WERI-Rb-1 (cell line): ENCODE results near the gene RYR2.
A peak's percentile ranks its signal among the peaks of the same experiment; 100 is the strongest.

ENCODE experiments used
- DNase-seq: peaks from one replicate; pipeline ENCODE4 v3.0.0-alpha.2; 2020
- H3K27ac ChIP-seq: fragments of 250-450 bp; sonication (Bioruptor Pico); 2 replicates; pipeline ENCODE4 v1.5.1; 2020; ENCODE audit warnings: mild to moderate bottlenecking, moderate library complexity
- H3K27me3 ChIP-seq: fragments of 250-450 bp; sonication (Bioruptor Pico); 2 replicates; pipeline ENCODE4 v1.5.1; 2021; ENCODE audit warnings: mild to moderate bottlenecking, low read depth, moderate library complexity; ENCODE audit not compliant: insufficient read depth, severe bottlenecking
- H3K36me3 ChIP-seq: fragments of 250-450 bp; sonication (Bioruptor Pico); 2 replicates; pipeline ENCODE4 v1.5.1; 2020; ENCODE audit warnings: mild to moderate bottlenecking, moderate library complexity
- H3K4me3 ChIP-seq: 2 replicates; pipeline ENCODE4 v1.5.1; 2011; ENCODE audit warnings: low read depth, mild to moderate bottlenecking, control low read depth, low read length
- H3K9me3 ChIP-seq: fragments of 250-450 bp; sonication (Bioruptor Pico); 2 replicates; pipeline ENCODE4 v1.5.1; 2021; ENCODE audit warnings: mild to moderate bottlenecking, moderate library complexity; ENCODE audit not compliant: severe bottlenecking
- TF ChIP-seq, protein P1 (sequence below): IDR thresholded peaks from 2 replicates; pipeline ENCODE4 v1.5.1; 2011; ENCODE audit warnings: low read depth, mild to moderate bottlenecking, control low read depth, inconsistent platforms, low read length

The RYR2 gene

DNA sequence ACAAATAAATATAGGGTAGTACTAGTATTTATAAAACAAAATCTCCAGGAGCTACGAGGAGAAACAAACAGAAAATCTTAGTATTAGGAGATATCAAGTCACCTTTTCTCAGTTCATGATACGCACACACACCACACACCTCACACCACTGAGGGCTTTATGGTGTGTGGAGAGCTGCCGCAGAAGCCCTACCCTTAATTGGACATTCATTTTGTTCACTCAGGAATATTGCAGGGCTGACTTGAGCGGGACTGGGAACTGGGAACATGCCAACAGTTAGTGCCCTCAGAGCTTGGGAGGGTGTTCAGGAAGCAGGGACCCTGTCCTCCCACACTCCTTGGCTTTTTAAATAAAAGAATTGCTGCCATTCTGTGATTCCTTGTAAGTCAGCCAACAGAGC, 386.8 kb downstream of the RYR2 start:
- H3K27me3 ChIP-seq, result no peaks in the 10 kb centered on the region
- TF ChIP-seq, protein P1, sequence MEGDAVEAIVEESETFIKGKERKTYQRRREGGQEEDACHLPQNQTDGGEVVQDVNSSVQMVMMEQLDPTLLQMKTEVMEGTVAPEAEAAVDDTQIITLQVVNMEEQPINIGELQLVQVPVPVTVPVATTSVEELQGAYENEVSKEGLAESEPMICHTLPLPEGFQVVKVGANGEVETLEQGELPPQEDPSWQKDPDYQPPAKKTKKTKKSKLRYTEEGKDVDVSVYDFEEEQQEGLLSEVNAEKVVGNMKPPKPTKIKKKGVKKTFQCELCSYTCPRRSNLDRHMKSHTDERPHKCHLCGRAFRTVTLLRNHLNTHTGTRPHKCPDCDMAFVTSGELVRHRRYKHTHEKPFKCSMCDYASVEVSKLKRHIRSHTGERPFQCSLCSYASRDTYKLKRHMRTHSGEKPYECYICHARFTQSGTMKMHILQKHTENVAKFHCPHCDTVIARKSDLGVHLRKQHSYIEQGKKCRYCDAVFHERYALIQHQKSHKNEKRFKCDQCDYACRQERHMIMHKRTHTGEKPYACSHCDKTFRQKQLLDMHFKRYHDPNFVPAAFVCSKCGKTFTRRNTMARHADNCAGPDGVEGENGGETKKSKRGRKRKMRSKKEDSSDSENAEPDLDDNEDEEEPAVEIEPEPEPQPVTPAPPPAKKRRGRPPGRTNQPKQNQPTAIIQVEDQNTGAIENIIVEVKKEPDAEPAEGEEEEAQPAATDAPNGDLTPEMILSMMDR, result no peak
- no peak overlapping the region for H3K4me3 ChIP-seq
- H3K9me3 ChIP-seq, result no peaks in the 10 kb centered on the region
- H3K27ac ChIP-seq, result no peak overlapping the region
- DNase-seq, result no peak
- no peaks in the 10 kb centered on the region for H3K36me3 ChIP-seq

DNA sequence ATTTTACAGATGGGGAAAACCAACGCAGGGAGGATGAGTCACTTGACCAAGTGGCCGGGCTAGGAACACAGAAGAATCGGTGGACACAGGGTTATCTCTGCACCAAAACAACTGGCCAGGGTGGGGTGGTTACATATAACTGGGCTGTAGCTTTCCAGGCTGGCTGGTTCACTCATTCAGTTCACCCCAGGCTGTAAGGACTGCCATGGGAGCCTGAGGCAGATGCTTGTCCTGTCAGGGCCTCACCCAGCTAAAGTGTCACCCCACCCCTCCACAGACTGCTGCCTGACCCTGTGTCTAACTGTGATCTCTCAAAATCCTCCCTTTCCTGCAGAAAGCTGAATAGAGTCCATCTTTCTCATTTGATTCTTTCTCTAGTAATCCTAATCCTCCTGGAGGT, 387.3 kb downstream of the RYR2 start:
- Histone ChIP-seq H3K9me3 (no peaks in the 10 kb centered on the region), H3K27ac (no peak overlapping the region), H3K4me3 (no peak overlapping the region), H3K27me3 (no peaks in the 10 kb centered on the region), H3K36me3 (no peaks in the 10 kb centered on the region)
- TF ChIP-seq, protein P1, result no peak
- DNase-seq, result peak; percentile 43

DNA sequence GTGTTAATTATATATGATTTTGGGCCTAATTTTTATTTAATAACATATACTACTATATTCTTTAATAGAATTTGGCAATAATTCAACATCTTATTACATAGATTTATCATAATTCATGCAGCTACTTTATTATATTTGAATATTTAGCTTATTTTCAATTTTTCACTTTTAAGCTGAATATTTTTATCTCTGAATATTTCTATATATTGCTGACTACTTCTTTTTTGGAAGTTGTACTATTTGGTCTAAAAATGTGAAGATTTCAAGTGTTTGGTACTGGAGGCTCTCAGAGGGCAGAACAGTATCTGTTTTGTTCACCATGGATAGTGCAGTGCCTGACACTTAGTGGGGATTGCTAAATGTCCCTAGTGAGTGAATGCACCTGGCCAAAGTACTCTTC, 389.5 kb downstream of the RYR2 start:
- no peak overlapping the region for H3K27ac ChIP-seq
- no peaks in the 10 kb centered on the region for H3K36me3 ChIP-seq
- no peak for DNase-seq
- H3K4me3 ChIP-seq, result no peak overlapping the region
- no peaks in the 10 kb centered on the region for H3K9me3 ChIP-seq
- TF ChIP-seq, protein P1, result no peak
- H3K27me3 ChIP-seq, result no peaks in the 10 kb centered on the region

DNA sequence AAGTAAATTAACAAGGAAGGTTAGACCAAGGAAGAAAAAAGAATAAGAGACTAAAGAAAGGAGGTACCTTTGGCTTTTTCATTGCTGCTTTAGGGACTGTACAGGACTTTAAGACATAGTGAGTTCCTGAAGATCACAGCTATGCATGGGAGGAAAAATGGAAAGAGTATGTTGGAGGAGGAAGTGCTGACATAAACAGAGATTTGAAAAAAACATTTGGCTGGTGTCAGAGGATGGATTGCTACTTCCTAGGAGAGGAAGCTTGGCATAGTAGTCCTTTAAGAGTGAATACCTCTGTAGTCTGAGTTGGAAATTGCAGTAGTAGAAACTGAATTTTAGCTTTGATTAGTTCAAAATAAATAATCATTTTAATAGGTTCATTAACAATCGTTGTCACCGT, 398.4 kb downstream of the RYR2 start:
- no peak for DNase-seq
- TF ChIP-seq, protein P1, result no peak
- H3K27ac ChIP-seq, result no peak overlapping the region
- no peaks in the 10 kb centered on the region for H3K36me3 ChIP-seq
- H3K9me3 ChIP-seq, result no peaks in the 10 kb centered on the region
- H3K27me3 ChIP-seq, result no peaks in the 10 kb centered on the region
- no peak overlapping the region for H3K4me3 ChIP-seq

DNA sequence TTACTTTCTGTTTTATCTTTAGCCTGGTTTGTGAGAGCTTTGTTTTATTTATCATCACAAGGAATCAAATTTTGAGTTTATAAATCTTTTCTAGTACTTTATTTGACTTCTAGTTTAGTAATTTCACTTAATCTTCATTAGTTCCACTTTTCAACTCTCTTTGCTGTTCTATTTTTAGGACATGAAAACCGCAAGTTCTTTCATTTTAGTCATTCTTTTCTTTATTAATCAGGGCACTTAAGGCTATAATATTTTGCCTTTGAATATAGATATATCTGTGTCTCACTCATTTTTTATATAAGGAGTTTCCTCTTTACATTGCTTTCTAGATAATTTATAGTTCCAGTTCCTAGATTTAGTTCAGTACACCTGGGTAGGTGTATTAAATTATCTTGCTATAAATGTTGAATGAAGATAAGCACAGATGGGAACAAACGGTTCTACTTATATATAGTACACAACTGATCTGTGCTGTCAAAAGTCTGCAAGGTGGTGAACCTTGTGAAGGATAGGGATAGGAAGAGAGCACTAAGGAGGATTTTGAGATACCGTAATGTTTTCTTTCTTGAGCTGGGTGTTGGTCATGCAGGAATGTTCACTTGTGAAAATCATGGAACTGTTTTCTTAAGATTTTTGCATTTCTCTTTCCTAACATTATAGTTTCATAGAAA, 402.3 kb downstream of the RYR2 start:
- Histone ChIP-seq H3K9me3 (no peaks in the 10 kb centered on the region), H3K4me3 (no peak overlapping the region), H3K27ac (no peak overlapping the region), H3K36me3 (no peaks in the 10 kb centered on the region), H3K27me3 (no peaks in the 10 kb centered on the region)
- TF ChIP-seq, protein P1, result no peak
- DNase-seq, result no peak

DNA sequence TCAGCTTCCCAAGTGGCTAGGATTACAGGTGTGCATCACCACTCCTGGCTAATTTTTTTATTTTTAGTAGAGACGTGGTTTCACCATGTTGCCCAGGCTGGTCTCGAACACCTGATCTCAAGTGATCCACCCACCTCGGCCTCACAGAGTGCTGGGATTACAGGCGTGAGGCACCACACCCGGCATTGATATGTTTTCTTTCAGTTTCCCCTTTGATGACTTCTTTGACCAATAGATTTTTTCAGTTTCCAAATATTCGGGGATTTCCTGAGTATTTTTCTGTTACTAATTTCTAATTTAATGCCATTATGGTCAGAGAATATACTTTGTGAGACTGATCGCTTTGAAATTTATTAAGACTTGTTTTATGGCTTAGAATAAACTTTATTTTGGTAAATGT, 406.1 kb downstream of the RYR2 start:
- H3K27me3 ChIP-seq, result no peaks in the 10 kb centered on the region
- DNase-seq, result no peak
- TF ChIP-seq, protein P1, result no peak
- no peak overlapping the region for H3K27ac ChIP-seq
- no peaks in the 10 kb centered on the region for H3K36me3 ChIP-seq
- no peak overlapping the region for H3K4me3 ChIP-seq
- no peaks in the 10 kb centered on the region for H3K9me3 ChIP-seq
